Stimulated activated naive CD8-positive, alpha-beta T cell treated with anti-CD3 and anti-CD28 coated beads, Interleukin-15, amount 100 ng/mL, for 72 hours (primary cell): Measurements from ENCODE around the gene NPEPPS.

Source experiments
- ATAC-seq: fragments of 150-1000 bp; cut with Tn5 transposase; 2 replicates; pipeline ENCODE4 v1.10.0; 2021; ENCODE audit warnings: mild to moderate bottlenecking, moderate library complexity
- DNase-seq, 2 donors: peaks; one replicate each; pipeline ENCODE4 v3.0.0; 2021 to 2022
- H3K27ac Mint-ChIP-seq, 2 donors: one replicate each; pipeline ENCODE4 v1.8.0; 2022; ENCODE audit warnings: mild to moderate bottlenecking in 2 of 2, mixed read lengths in 2 of 2, moderate library complexity in 2 of 2
- H3K27me3 Mint-ChIP-seq: one replicate; pipeline ENCODE4 v1.8.0; 2022; ENCODE audit warnings: mixed read lengths
- H3K4me1 Mint-ChIP-seq: one replicate; pipeline ENCODE4 v1.8.0; 2022; ENCODE audit warnings: mild to moderate bottlenecking, mixed read lengths
- H3K4me3 Mint-ChIP-seq, 2 donors: one replicate each; pipeline ENCODE4 v1.8.0; 2022; ENCODE audit warnings: mild to moderate bottlenecking in 2 of 2, mixed read lengths in 2 of 2, moderate library complexity in 1 of 2
- H3K9me3 Mint-ChIP-seq, 2 donors: one replicate each; pipeline ENCODE4 v1.8.0; 2022; ENCODE audit warnings: mixed read lengths in 2 of 2

NPEPPS gene

GRCh38 chr17:47663912-47664623 is 133.2 kb downstream of the NPEPPS start:
- H3K27ac Mint-ChIP-seq: peak overlapping the region; percentile 63 to 86
- ATAC-seq (peak; percentile 61), DNase-seq (peak; percentile 47 to 54)
- no peak overlapping the region for H3K4me3 Mint-ChIP-seq
- no peaks in the 10 kb centered on the region for H3K27me3 Mint-ChIP-seq
- no peaks in the 10 kb centered on the region for H3K9me3 Mint-ChIP-seq
- H3K4me1 Mint-ChIP-seq: peaks cover 44% of the 10 kb centered on the region

- no peak for ATAC-seq
- H3K4me3 Mint-ChIP-seq: no peak overlapping the region
- peaks cover 41% of the 10 kb centered on the region for H3K4me1 Mint-ChIP-seq
- no peaks in the 10 kb centered on the region for H3K27me3 Mint-ChIP-seq
- no peak for DNase-seq
- peak overlapping the region in 1 of 2 donors; percentile 86 for H3K27ac Mint-ChIP-seq
- H3K9me3 Mint-ChIP-seq: no peaks in the 10 kb centered on the region
These were observed 133.7 kb downstream of the NPEPPS start for GRCh38 chr17:47664624-47664941.

- Mint-ChIP-seq H3K27ac (no peak overlapping the region), H3K4me3 (no peak overlapping the region), H3K27me3 (no peaks in the 10 kb centered on the region), H3K4me1 (peaks cover 44% of the 10 kb centered on the region), H3K9me3 (no peaks in the 10 kb centered on the region)
- DNase-seq (no peak), ATAC-seq (no peak)
These were observed 134.7 kb downstream of the NPEPPS start for GRCh38 chr17:47665655-47666054.

GRCh38 chr17:47669081-47669480 is 138.2 kb downstream of the NPEPPS start:
- H3K9me3 Mint-ChIP-seq: no peaks in the 10 kb centered on the region
- no peak overlapping the region for H3K27ac Mint-ChIP-seq

GRCh38 chr17:47670064-47670463 is 139.2 kb downstream of the NPEPPS start:
- H3K27ac Mint-ChIP-seq: peak overlapping the region in 1 of 2 donors; percentile 26
- DNase-seq: no peak
- H3K27me3 Mint-ChIP-seq: no peaks in the 10 kb centered on the region
- H3K4me3 Mint-ChIP-seq: no peak overlapping the region
- peak; percentile 76 for ATAC-seq
- H3K9me3 Mint-ChIP-seq: no peaks in the 10 kb centered on the region
- H3K4me1 Mint-ChIP-seq: peaks cover 37% of the 10 kb centered on the region

More at GRCh38 chr17:47669081-47669480, 138.2 kb downstream of the NPEPPS start:
- no peaks in the 10 kb centered on the region for H3K27me3 Mint-ChIP-seq
- H3K4me1 Mint-ChIP-seq: peaks cover 34% of the 10 kb centered on the region
- ATAC-seq (no peak), DNase-seq (no peak)
- H3K4me3 Mint-ChIP-seq: no peak overlapping the region
